Forelimb muscle (tissue), 1 donor: Measurements from ENCODE around the gene SLC4A3. TPM values are rescaled to one million over a fixed set of nuclear protein-coding genes. Genes with fewer than 3 reads are reported as not detected.
A peak's percentile ranks its signal among the peaks of the same experiment; 100 is the strongest.

Experiments
- DNase-seq: peaks from one replicate; pipeline ENCODE4 v3.0.0-alpha.2; 2013; ENCODE audit warnings: low read depth
- polyA plus RNA-seq: library from polyadenylated mRNA; unstranded; fragments of 120-200 nt; gene quantifications from one replicate; pipeline ENCODE4 v1.2.1, GENCODE V29; 2013; ENCODE audit not compliant: insufficient read length

SLC4A3 gene
- polyA plus RNA-seq, 1 donor = 6.9 TPM

- DNase-seq = no peak
Observed at GRCh38 chr2:219632760-219633105, 5.3 kb downstream of the SLC4A3 start.

- DNase-seq = no peak
Observed at GRCh38 chr2:219633276-219634065, 6.0 kb downstream of the SLC4A3 start.

GRCh38 chr2:219634171-219634940, 6.9 kb downstream of the SLC4A3 start:
- DNase-seq = no peak

- no peak for DNase-seq
Observed at GRCh38 chr2:219634951-219635751, 7.7 kb downstream of the SLC4A3 start.

GRCh38 chr2:219636144-219636915, 8.9 kb downstream of the SLC4A3 start:
- DNase-seq = no peak

GRCh38 chr2:219636941-219637841, 9.8 kb downstream of the SLC4A3 start:
- no peak for DNase-seq

GRCh38 chr2:219637842-219638185, 10.4 kb downstream of the SLC4A3 start:
- DNase-seq = no peak

DNA sequence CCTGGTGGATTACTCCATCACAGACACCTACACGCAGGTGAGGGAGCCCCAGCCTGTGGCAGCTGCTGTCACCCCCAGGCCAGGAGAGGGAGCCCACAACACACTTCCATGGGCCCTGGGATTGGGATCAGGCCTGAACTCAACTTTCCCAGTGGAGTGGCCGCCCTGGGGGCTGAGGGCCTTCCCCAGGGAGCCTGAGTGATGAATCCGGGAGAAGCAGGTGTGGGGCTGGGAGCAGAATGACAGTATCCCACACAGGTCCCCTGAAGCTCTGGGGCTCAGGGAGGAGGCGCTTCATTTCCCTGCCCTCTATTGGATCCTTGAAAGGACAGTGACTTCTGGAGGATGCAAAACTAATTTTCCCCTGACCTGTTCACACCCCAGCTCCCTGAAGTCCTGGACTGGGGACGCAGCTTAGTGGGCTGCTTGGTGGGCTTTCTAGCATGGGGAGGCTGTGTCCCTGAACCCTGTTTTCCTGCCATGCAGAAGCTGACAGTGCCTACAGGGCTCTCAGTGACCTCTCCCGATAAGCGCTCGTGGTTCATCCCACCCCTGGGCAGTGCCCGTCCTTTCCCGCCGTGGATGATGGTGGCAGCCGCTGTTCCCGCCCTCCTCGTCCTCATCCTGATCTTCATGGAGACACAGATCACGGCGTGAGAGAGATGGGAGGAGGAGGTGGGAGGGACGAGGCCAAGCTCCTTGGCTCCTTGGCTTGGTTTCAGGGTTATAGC, 11.0 kb downstream of the SLC4A3 start:
- no peak for DNase-seq

DNA sequence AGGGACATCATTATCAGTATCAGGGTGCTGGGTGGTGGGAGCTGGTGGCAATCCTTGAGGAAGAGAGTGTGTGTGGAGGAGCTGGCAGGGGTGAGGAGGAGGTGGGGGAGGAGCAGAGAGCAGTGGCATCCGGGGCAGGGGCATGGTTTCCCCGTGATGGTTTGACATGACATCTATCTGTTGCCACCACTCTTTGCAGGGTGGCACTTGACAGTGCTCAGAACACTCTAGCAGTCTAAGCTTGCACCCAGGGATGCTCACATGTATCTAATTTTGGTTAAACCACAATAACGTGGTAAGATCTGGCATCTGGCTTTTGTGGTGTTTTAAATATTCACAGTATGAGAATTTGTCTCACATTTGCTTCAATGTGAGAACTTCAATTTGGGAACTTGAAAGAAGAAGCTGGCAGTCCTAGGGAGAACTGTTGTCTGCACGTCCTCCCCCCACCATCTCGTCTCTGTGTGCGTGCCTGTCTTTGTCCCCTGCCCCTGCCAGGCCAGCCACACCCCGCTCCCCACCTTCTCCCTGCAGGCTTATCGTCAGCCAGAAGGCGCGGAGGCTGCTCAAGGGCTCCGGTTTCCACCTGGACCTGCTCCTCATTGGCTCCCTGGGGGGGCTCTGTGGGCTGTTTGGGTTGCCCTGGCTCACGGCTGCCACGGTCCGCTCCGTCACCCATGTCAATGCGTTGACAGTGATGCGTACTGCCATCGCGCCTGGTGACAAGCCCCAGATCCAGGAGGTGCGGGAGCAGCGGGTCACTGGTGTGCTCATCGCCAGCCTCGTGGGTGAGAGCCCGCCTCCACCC, 11.7 kb downstream of the SLC4A3 start:
- DNase-seq = no peak

- no peak for DNase-seq
Observed at GRCh38 chr2:219641390-219642068, 14.1 kb downstream of the SLC4A3 start.

DNA sequence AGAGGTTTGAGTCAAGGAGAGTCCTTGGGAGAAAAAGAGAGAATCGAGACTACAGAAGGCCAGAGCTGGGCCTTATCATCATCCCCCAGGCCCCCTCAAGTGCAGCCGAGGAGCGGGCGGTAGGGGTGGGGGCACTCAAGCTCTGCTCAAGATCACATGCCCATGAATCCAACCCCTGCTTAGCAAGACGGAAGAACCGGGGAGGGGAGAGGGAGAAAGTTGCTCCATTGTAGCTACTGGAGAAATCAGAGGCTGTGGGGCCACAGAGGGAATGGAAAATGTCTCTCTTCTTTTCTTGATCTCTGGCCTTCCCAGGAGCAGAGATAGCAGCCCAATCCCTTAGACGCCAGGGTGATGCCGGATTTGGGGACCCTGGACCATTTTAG, 14.6 kb downstream of the SLC4A3 start:
- DNase-seq = no peak

DNA sequence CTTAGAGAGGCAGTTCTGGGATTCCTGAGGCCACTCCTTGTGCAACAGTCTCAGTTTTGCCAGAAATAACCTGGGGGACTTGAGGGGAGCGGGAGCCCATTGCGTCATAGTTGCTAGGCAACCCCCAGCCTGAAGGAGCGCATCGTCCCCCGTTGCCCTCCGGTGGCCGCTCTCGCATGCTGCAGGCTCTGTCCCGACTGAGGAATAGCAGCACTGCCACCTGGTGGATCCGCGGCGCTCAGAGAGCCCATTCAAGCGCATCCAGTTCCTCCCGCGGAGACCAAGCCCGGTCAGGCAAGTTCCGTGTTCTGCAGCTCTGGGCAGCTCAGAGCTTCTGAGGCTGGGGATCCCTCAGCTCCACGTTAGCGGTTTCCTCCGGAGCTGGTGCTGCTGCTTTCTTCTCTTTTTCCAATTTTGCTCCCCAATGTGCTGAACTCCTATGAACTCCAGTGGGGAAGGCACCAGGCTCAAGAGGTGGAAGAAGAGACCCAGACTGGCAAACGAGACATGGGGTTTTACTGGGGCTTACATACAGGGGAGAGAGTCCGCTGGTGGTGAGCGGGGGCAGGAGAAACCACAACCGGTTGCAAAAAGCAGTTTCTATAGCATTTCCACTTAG, 15.1 kb downstream of the SLC4A3 start:
- DNase-seq = peak; percentile 88

GRCh38 chr2:219643084-219643473, 15.6 kb downstream of the SLC4A3 start:
- no peak for DNase-seq

GRCh38 chr2:219643788-219644398, 16.5 kb downstream of the SLC4A3 start:
- DNase-seq = no peak

DNA sequence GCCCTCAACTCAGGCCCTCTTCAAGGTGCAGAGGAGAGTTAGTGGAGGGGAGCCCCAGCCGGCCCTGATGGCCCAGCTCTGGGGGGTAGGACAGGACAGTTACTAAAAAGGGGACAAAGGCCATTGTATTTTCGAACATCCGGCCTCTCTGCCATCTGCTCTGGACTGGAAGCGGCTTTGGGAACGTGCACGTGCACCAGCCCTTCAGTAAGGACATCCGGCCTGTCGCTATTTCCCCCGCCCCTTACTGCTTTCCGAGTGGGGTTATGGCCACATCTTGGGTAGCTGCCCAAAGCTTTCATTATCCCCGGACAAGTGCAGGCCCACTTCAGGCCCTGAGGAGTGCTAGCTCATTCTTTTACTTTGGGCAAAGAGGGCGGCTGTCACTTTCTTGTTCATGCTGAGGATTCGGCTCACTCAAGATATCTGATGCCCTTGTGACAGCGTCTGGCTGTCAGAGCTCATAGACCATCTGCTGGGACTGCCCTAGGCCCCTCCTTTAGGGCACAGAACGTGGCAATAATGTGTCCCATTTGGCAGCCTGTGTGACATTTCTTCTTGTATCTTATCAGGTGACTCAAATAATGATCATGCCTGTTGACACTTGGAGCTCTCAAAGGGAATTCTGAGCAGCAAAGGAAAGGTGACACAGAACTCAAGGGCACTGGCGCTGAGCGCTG, 17.5 kb downstream of the SLC4A3 start:
- no peak for DNase-seq

DNA sequence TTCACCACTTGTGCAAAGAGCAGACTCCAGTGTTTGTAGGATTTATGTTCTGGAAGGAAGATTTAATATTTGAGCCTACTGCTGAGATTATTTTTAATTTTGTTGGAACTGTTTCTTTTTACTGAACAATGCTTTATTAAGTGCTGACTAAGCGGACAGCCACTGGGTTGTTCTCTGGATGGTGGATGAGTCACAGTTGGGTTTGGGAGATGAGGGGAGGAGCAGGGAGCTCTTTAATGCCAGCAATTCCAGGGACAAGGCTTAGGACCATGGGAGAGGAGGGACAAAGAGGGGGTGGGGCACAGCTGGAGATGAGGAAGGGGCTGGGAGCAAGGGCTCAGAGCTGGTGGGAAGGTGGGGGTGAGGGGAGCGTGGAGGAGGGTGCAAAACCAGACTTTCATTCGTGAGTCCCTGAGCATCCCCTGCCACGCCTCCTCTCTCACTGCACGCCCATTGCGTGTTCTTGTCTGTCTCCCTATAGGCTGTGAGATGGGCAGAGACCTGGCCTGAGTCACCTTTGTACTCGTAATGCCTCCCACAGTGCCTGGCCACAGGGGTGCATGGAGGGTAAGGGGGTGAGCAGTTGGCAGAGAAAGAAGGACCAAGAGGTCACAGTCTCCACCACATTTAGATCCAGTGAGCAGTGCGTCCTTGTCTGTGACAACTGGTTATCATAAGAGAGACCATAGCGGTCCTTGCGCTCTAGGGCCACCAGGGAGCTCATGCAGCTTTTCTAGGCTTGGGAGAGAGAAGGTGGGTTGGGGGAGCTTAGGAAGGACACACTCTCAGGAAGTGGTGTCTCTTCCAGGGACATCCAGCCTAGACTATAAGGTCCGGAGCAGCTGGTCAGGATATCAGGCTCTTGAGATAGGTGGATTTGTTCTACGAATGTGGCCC, 18.4 kb downstream of the SLC4A3 start:
- DNase-seq = no peak
